Endothelial cell of umbilical vein (primary cell): ENCODE results near the gene SORCS1. TPM values are rescaled to one million over a fixed set of nuclear protein-coding genes. Genes with fewer than 3 reads are reported as not detected.

ENCODE experiments used
- BruUV-seq: library from RNA; stranded (reverse); fragments of 400-500 nt; replicated peaks from 2 replicates; lab custom pipeline; 2021; lab: Mats Ljungman, UMichigan
- CTCF ChIA-PET: fragments of 300-600, 350-600 bp; sonication (Branson Sonifier 250); formaldehyde crosslinking; loops from one replicate; lab custom pipeline; 2021; ENCODE audit warnings: antibody characterized with exemption, inconsistent platforms; lab: Charles Lee
- POLR2A ChIA-PET: fragments of 300-600, 350-600 bp; sonication (Branson Sonifier 250); formaldehyde crosslinking; loops from one replicate; lab custom pipeline; 2021; ENCODE audit warnings: antibody characterized with exemption, inconsistent platforms; lab: Charles Lee
- DNase-seq: peaks from one replicate; pipeline ENCODE4 v3.0.0-alpha.2; 2011; ENCODE audit warnings: low read depth, low spot score
- FAIRE-seq: peaks from 2 replicates; lab custom pipeline; 2011; peaks lifted over from hg19 to GRCh38; lab: Jason Lieb, UNC
- H2AFZ ChIP-seq: 2 replicates; pipeline ENCODE4 v1.6.0; 2012; ENCODE audit warnings: low read depth, low read length, control low read depth, inconsistent platforms
- H3K27ac ChIP-seq: 2 replicates; pipeline ENCODE4 v1.5.1; 2011; ENCODE audit warnings: low read depth, mild to moderate bottlenecking, control low read depth, low read length, moderate library complexity; ENCODE audit not compliant: insufficient read depth
- H3K27me3 ChIP-seq, 2 experiments: 2 replicates each; pipeline versions ENCODE4 v1.6.0 to v1.6.1; 2011; ENCODE audit warnings: low read length in 2 of 2, mixed read lengths in 1 of 2; ENCODE audit not compliant: control insufficient read depth in 2 of 2, insufficient read depth in 2 of 2
- H3K36me3 ChIP-seq, 2 experiments: 2 replicates in 1 of 2; 3 replicates in 1 of 2; pipeline ENCODE4 v1.5.1; 2011; ENCODE audit warnings: low read length in 2 of 2, mild to moderate bottlenecking in 1 of 2, moderate library complexity in 1 of 2; ENCODE audit not compliant: control insufficient read depth in 2 of 2, insufficient read depth in 2 of 2; ENCODE audit errors: extremely low read depth in 1 of 2
- H3K4me1 ChIP-seq: 3 replicates; pipeline ENCODE4 v1.5.1; 2011; ENCODE audit warnings: mild to moderate bottlenecking, low read length; ENCODE audit not compliant: control insufficient read depth, insufficient read depth; ENCODE audit errors: extremely low read depth
- H3K4me2 ChIP-seq: 2 replicates; pipeline ENCODE4 v1.6.1; 2011; ENCODE audit warnings: low read length, control low read depth, mixed read lengths; ENCODE audit not compliant: insufficient read depth
- H3K4me3 ChIP-seq, 3 experiments: fragments of 200-600 bp in 1 of 3; sonication (generic), shearing (Covaris generic) in 1 of 3; replicated peaks in 1 of 3; 2 replicates each; pipeline ENCODE4 v1.5.1; 2011 to 2016; ENCODE audit warnings: control low read depth in 3 of 3, low read length in 3 of 3, mild to moderate bottlenecking in 2 of 3, inconsistent platforms in 1 of 3, low read depth in 1 of 3, moderate library complexity in 1 of 3; ENCODE audit not compliant: insufficient read depth in 1 of 3
- H3K79me2 ChIP-seq: 2 replicates; pipeline ENCODE4 v1.6.0; 2012; ENCODE audit warnings: low read length, inconsistent platforms; ENCODE audit not compliant: control insufficient read depth, insufficient read depth
- H3K9ac ChIP-seq: replicated peaks from 2 replicates; pipeline ENCODE3; 2011; ENCODE audit warnings: low read length, control low read depth; ENCODE audit not compliant: insufficient read depth; ENCODE audit errors: extremely low read depth
- H3K9me1 ChIP-seq: replicated peaks from 3 replicates; pipeline ENCODE4 v1.6.0; 2011; ENCODE audit warnings: mild to moderate bottlenecking, low read length; ENCODE audit not compliant: control insufficient read depth, insufficient read depth; ENCODE audit errors: extremely low read depth
- H3K9me3 ChIP-seq: replicated peaks from 2 replicates; pipeline ENCODE4 v1.5.1; 2012; ENCODE audit warnings: low read length, inconsistent platforms; ENCODE audit not compliant: control insufficient read depth, insufficient read depth
- H4K20me1 ChIP-seq: replicated peaks from 2 replicates; pipeline ENCODE3; 2011; ENCODE audit warnings: mild to moderate bottlenecking, low read length; ENCODE audit not compliant: control insufficient read depth, insufficient read depth; ENCODE audit errors: extremely low read depth
- EZH2 ChIP-seq: IDR thresholded peaks from 2 replicates; pipeline ENCODE4 v1.6.1; 2012; ENCODE audit warnings: borderline replicate concordance, low read depth, mild to moderate bottlenecking, moderate library complexity, low read length, inconsistent platforms; ENCODE audit not compliant: severe bottlenecking
- FOS ChIP-seq: IDR thresholded peaks from 2 replicates; pipeline ENCODE4 v1.6.1; 2011; ENCODE audit warnings: mild to moderate bottlenecking, low read length, moderate library complexity, borderline replicate concordance; ENCODE audit not compliant: insufficient read depth
- GATA2 ChIP-seq: IDR thresholded peaks from 2 replicates; pipeline ENCODE4 v1.7.0; 2011; ENCODE audit warnings: low read depth, mild to moderate bottlenecking, moderate library complexity, mixed read lengths, low read length; ENCODE audit not compliant: insufficient read length, insufficient read depth
- JUN ChIP-seq: IDR thresholded peaks from 2 replicates; pipeline ENCODE4 v1.6.1; 2011; ENCODE audit warnings: borderline replicate concordance, low read depth; ENCODE audit not compliant: insufficient read length, insufficient read depth
- MYC ChIP-seq: IDR thresholded peaks from one replicate; pipeline ENCODE4 v1.6.1; 2011; ENCODE audit warnings: mild to moderate bottlenecking, low read depth, low read length
- POLR2A ChIP-seq: IDR thresholded peaks from 2 replicates; pipeline ENCODE4 v1.6.1; 2012; ENCODE audit warnings: low read depth, mild to moderate bottlenecking, control low read depth, low read length
- POLR2AphosphoS5 ChIP-seq: IDR thresholded peaks from 2 replicates; pipeline ENCODE4 v1.6.1; 2012; ENCODE audit warnings: low read depth, mild to moderate bottlenecking, control low read depth, low read length, moderate library complexity; ENCODE audit not compliant: insufficient read depth
- dilution Hi-C: fragments of 300-500 bp; cut with MboI; formaldehyde crosslinking; loops from one replicate; pipeline ENCODE4 v1.15.0; 2019; ENCODE audit warnings: low sequenced_read_pairs; ENCODE audit not compliant: extremely low pct_ligation_motif_present
- intact Hi-C: fragments of 100-400 bp; cut with micrococcal nuclease; formaldehyde crosslinking; loops from one replicate; pipeline ENCODE4 v1.10.0; 2022
- polyA plus RNA-seq, 4 experiments: library from polyadenylated mRNA; depleted of rRNA in 3 of 4; stranded (reverse) in 3 of 4; unstranded in 1 of 4; fragments of >200 nt; gene quantifications; 2 replicates each; pipeline versions ENCODE4 v1.2.1 to v1.2.3, GENCODE V29; 2011 to 2012; ENCODE audit warnings: missing spikeins in 1 of 4
- total RNA-seq: library from RNA; stranded (reverse); gene quantifications from 2 replicates; pipeline ENCODE4 v1.2.3, GENCODE V29; 2021
- TF ChIP-seq, protein P1 (sequence below), 2 donors: IDR thresholded peaks; 1 replicate in 1 of 2; 2 replicates in 1 of 2; pipeline ENCODE4 v1.5.1; 2011; ENCODE audit warnings: low read length in 2 of 2, mild to moderate bottlenecking in 2 of 2, moderate library complexity in 2 of 2, control low read depth in 1 of 2, inconsistent platforms in 1 of 2, low read depth in 1 of 2; ENCODE audit not compliant: insufficient read depth in 1 of 2; ENCODE audit errors: extremely low read depth in 1 of 2
- TF ChIP-seq, protein P2 (sequence below): IDR thresholded peaks from 2 replicates; pipeline ENCODE4 v1.6.1; 2011; ENCODE audit not compliant: insufficient read depth, insufficient read length

SORCS1 gene
- total and polyA plus RNA-seq, 2 donors (not counting 3 experiments of a cell fraction or from before 2014, with no cell fraction given), result not detected

DNA sequence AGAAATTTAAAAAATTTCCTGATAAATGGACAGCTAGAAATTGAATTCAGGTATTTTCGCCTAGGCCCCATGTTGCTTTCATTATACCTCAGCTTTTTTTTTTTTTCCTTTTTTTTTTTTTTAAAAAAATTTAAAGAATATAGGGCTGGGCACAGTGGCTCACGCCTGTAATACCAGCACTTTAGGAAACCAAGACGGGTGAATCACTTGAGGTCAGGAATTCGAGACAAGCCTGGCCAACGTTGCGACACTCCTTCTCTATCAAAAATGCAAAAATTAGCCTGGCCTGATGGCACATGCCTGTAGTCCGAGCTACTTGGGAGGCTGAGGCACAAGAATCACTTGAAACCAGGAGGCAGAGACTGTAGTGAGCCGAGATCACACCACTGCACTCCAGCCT lies 334.0 kb downstream of the SORCS1 start:
- POLR2A ChIA-PET, result no interaction called here
- no peaks in the 10 kb centered on the region for H3K27me3 ChIP-seq
- H4K20me1 ChIP-seq, result no peaks in the 10 kb centered on the region
- H2AFZ ChIP-seq, result no peak overlapping the region
- no peaks in the 10 kb centered on the region for H3K4me1 ChIP-seq
- dilution Hi-C loops, result no loop called here
- intact Hi-C loops, result no loop called here
- no peak overlapping the region for H3K4me3 ChIP-seq
- DNase-seq (no peak), FAIRE-seq (no peak)
- TF ChIP-seq MYC, result no peak
- TF ChIP-seq POLR2A, result no peak
- TF ChIP-seq FOS, result no peak
- TF ChIP-seq, protein P1, sequence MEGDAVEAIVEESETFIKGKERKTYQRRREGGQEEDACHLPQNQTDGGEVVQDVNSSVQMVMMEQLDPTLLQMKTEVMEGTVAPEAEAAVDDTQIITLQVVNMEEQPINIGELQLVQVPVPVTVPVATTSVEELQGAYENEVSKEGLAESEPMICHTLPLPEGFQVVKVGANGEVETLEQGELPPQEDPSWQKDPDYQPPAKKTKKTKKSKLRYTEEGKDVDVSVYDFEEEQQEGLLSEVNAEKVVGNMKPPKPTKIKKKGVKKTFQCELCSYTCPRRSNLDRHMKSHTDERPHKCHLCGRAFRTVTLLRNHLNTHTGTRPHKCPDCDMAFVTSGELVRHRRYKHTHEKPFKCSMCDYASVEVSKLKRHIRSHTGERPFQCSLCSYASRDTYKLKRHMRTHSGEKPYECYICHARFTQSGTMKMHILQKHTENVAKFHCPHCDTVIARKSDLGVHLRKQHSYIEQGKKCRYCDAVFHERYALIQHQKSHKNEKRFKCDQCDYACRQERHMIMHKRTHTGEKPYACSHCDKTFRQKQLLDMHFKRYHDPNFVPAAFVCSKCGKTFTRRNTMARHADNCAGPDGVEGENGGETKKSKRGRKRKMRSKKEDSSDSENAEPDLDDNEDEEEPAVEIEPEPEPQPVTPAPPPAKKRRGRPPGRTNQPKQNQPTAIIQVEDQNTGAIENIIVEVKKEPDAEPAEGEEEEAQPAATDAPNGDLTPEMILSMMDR (IDR thresholded peaks at IDR 0.05; ENCODE audit: extremely low read depth in 1 of 2, insufficient read depth in 1 of 2, low read depth in 1 of 2, low read length in 2 of 2), result no peak
- TF ChIP-seq POLR2AphosphoS5, result no peak
- no peak for TF ChIP-seq EZH2
- no peak for TF ChIP-seq GATA2
- no peak for TF ChIP-seq JUN
- TF ChIP-seq, protein P2, sequence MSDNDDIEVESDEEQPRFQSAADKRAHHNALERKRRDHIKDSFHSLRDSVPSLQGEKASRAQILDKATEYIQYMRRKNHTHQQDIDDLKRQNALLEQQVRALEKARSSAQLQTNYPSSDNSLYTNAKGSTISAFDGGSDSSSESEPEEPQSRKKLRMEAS, result no peak
- H3K27ac ChIP-seq, result no peak overlapping the region
- H3K4me2 ChIP-seq, result no peak overlapping the region
- H3K36me3 ChIP-seq, result no peaks in the 10 kb centered on the region
- H3K79me2 ChIP-seq, result no peaks in the 10 kb centered on the region
- BruUV-seq, result no TSS peak
- peaks cover 2% of the 10 kb centered on the region for H3K9me3 ChIP-seq
- H3K9me1 ChIP-seq, result no peaks in the 10 kb centered on the region
- CTCF ChIA-PET, result no interaction called here
- no peak overlapping the region for H3K9ac ChIP-seq
